HL-60 (cell line): ENCODE results near the gene TNFSF8.

Experiments
- DNase-seq, 2 experiments: peaks; one replicate each; pipeline ENCODE4 v3.0.0-alpha.2; 2010 to 2020; ENCODE audit warnings: low read depth in 1 of 2, low spot score in 1 of 2
- H3K27ac ChIP-seq: fragments of 250-450 bp; sonication (Bioruptor Pico); replicated peaks from 2 replicates; pipeline ENCODE4 v1.5.1; 2020; ENCODE audit warnings: mild to moderate bottlenecking, moderate library complexity
- H3K27me3 ChIP-seq: fragments of 250-450 bp; sonication (Bioruptor Pico); 2 replicates; pipeline ENCODE4 v1.5.1; 2021; ENCODE audit warnings: mild to moderate bottlenecking, moderate library complexity; ENCODE audit not compliant: insufficient read depth, poor library complexity, severe bottlenecking
- H3K4me3 ChIP-seq: replicated peaks from 2 replicates; pipeline ENCODE4 v1.5.1; 2011; ENCODE audit warnings: mild to moderate bottlenecking, control low read depth, low read length; ENCODE audit not compliant: insufficient read depth
- CTCF ChIP-seq: IDR thresholded peaks from one replicate; pipeline ENCODE4 v1.5.1; 2011; ENCODE audit warnings: low read length, control low read depth, inconsistent platforms; ENCODE audit not compliant: insufficient read depth
- GABPA ChIP-seq: IDR thresholded peaks from 2 replicates; pipeline ENCODE4 v1.6.1; 2012; ENCODE audit warnings: low read depth
- POLR2AphosphoS5 ChIP-seq: IDR thresholded peaks from 2 replicates; pipeline ENCODE4 v1.6.1; 2012; ENCODE audit warnings: low read depth
- REST ChIP-seq: IDR thresholded peaks from 2 replicates; pipeline ENCODE4 v1.6.1; 2012; ENCODE audit warnings: low read depth; ENCODE audit not compliant: insufficient replicate concordance
- SPI1 ChIP-seq: IDR thresholded peaks from 2 replicates; pipeline ENCODE4 v1.6.1; 2012; ENCODE audit warnings: low read depth, mild to moderate bottlenecking, borderline replicate concordance

Gene TNFSF8

GRCh38 chr9:114883709-114884108, 46.7 kb downstream of the TNFSF8 start:
- Histone ChIP-seq H3K4me3 (no peak overlapping the region), H3K27me3 (no peaks in the 10 kb centered on the region), H3K27ac (peak overlapping the region; percentile 25)
- no peak for TF ChIP-seq CTCF
- TF ChIP-seq POLR2AphosphoS5, result peak; percentile 41; the same call in 1 of the 2 replicates
- TF ChIP-seq SPI1, result peak; percentile 89
- no peak for TF ChIP-seq GABPA
- peak; percentile 29 for TF ChIP-seq REST
- peak; percentile 67 to 92 for DNase-seq

GRCh38 chr9:114880291-114880745, 50.1 kb downstream of the TNFSF8 start:
- peak; percentile 47 to 62 for DNase-seq
- Histone ChIP-seq H3K4me3 (no peak overlapping the region), H3K27me3 (no peaks in the 10 kb centered on the region), H3K27ac (no peak overlapping the region)
- TF ChIP-seq CTCF (no peak), REST (no peak), SPI1 (no peak)

- no peak for TF ChIP-seq CTCF
- TF ChIP-seq SPI1, result no peak
- no peak for TF ChIP-seq GABPA
- Histone ChIP-seq H3K27me3 (no peaks in the 10 kb centered on the region), H3K4me3 (no peak overlapping the region), H3K27ac (no peak overlapping the region)
- no peak for DNase-seq
Measured at GRCh38 chr9:114878879-114879564, 51.4 kb downstream of the TNFSF8 start.

- Histone ChIP-seq H3K4me3 (no peak overlapping the region), H3K27me3 (no peaks in the 10 kb centered on the region), H3K27ac (no peak overlapping the region)
- no peak for TF ChIP-seq POLR2AphosphoS5
- TF ChIP-seq SPI1, result no peak
- no peak for TF ChIP-seq CTCF
- no peak for TF ChIP-seq REST
- TF ChIP-seq GABPA, result no peak
- no peak for DNase-seq
Measured at GRCh38 chr9:114869845-114870244, 60.5 kb downstream of the TNFSF8 start.
